A549 treated with DMSO at 1 μM for 4 hours (cell line): ENCODE measurements around the gene BLTP3B. TPM values are rescaled to one million over a fixed set of nuclear protein-coding genes. Genes with fewer than 3 reads are reported as not detected.

Source experiments
- total RNA-seq: library from RNA; stranded (reverse); fragments of 200-300 nt; extraction: Qiagen RNA extraction; gene quantifications from 5 replicates; pipeline ENCODE4 v1.2.3, GENCODE V29; 2022; ENCODE audit warnings: low read depth

Gene BLTP3B, protein sequence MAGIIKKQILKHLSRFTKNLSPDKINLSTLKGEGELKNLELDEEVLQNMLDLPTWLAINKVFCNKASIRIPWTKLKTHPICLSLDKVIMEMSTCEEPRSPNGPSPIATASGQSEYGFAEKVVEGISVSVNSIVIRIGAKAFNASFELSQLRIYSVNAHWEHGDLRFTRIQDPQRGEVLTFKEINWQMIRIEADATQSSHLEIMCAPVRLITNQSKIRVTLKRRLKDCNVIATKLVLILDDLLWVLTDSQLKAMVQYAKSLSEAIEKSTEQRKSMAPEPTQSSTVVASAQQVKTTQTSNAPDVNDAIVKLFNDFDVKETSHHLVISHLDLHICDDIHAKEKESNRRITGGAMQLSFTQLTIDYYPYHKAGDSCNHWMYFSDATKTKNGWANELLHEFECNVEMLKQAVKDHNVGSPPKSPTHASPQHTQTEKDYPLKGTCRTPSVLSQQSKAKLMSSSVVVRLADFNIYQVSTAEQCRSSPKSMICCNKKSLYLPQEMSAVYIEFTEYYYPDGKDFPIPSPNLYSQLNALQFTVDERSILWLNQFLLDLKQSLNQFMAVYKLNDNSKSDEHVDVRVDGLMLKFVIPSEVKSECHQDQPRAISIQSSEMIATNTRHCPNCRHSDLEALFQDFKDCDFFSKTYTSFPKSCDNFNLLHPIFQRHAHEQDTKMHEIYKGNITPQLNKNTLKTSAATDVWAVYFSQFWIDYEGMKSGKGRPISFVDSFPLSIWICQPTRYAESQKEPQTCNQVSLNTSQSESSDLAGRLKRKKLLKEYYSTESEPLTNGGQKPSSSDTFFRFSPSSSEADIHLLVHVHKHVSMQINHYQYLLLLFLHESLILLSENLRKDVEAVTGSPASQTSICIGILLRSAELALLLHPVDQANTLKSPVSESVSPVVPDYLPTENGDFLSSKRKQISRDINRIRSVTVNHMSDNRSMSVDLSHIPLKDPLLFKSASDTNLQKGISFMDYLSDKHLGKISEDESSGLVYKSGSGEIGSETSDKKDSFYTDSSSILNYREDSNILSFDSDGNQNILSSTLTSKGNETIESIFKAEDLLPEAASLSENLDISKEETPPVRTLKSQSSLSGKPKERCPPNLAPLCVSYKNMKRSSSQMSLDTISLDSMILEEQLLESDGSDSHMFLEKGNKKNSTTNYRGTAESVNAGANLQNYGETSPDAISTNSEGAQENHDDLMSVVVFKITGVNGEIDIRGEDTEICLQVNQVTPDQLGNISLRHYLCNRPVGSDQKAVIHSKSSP (N-terminal part only)
- total RNA-seq, result 12.0 to 16.0 TPM (median 13.7 TPM) in 5 replicates

DNA sequence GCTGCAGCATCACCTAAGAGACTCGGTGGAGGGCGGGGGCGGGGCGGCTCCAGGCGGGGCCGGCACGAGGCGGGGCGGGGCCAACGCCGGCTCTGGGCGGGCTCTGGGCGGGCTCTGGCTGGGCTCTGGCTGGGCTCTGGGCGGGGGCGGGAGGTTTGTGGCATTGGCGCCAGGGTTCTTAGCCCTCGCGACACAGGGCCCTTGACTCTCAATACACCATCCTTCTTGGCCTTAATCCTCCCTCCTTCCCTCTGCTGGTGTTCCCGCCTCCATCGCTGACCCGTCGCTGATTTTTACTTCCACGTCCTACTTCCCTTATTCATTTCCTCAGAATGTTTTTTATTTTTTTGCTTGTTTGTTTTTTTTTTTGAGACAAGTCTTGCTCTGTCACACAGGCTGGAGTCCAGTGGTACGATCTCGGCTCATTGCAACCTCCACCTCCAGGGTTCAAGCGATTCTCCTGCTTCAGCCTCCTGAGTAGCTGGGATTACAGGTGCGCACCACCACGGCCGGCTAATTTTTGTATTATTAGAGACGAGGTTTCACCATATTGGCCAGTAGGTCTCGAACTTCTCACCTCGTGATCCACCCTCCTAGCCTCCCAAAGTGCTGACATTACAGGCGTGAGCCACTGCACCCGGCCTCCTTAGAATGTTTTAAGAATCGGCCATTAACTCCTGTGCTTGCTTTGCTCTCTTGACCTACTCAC, at the start of gene BLTP3B:
TSS of gene BLTP3B (minus strand) at position 24 of the 709 bp plus-strand sequence. CDS start 239 bp downstream, outside the sequence.

Other genes with a start within 250 kb of the BLTP3B start
- gene ANKS1B, start 157.9 kb downstream of the BLTP3B start, total RNA-seq, result 0.49 to 1.1 TPM (median 0.57 TPM) in 5 replicates
- 20.5 to 32.5 TPM (median 27.1 TPM) in 5 replicates for gene ACTR6, start 57.9 kb upstream of the BLTP3B start, total RNA-seq
- 1.3 to 2.0 TPM (median 1.4 TPM) in 5 replicates for gene DEPDC4, start 124.2 kb upstream of the BLTP3B start, total RNA-seq
- gene SCYL2, start 124.3 kb upstream of the BLTP3B start, total RNA-seq, result 18.7 to 26.4 TPM (median 22.3 TPM) in 5 replicates
- gene SLC17A8, start 214.2 kb upstream of the BLTP3B start, total RNA-seq, result 0.05 TPM in 1 of 5 replicates, not detected in the others